Natural killer cell (primary cell): ENCODE results near the gene EXOC3L4. TPM values are rescaled to one million over a fixed set of nuclear protein-coding genes. Genes with fewer than 3 reads are reported as not detected.

Experiments used
- ATAC-seq, 3 donors: fragments of 150-1000 bp in 2 of 3; fragments of 200-7000 bp in 1 of 3; cut with Tn5 transposase; 1 replicate in 1 of 3; 2 replicates in 2 of 3; pipeline ENCODE4 v1.10.0; 2021; ENCODE audit warnings: mild to moderate bottlenecking in 2 of 3, moderate library complexity in 2 of 3
- DNase-seq, 2 donors: peaks; one replicate each; pipeline versions ENCODE4 v3.0.0 to v3.0.0-alpha.2; 2013 to 2021; ENCODE audit warnings: mixed read lengths in 1 of 2
- H3K27ac ChIP-seq: one replicate; pipeline ENCODE4 v1.5.1; 2013; ENCODE audit warnings: mild to moderate bottlenecking, low read length
- H3K27me3 ChIP-seq: one replicate; pipeline ENCODE4 v1.6.1; 2013; ENCODE audit warnings: low read length; ENCODE audit not compliant: control insufficient read depth, insufficient read depth
- H3K36me3 ChIP-seq: one replicate; pipeline ENCODE4 v1.6.1; 2013; ENCODE audit warnings: low read length; ENCODE audit not compliant: control insufficient read depth, insufficient read depth
- H3K4me1 ChIP-seq: one replicate; pipeline ENCODE4 v1.6.1; 2013; ENCODE audit warnings: low read length; ENCODE audit not compliant: control insufficient read depth, insufficient read depth
- H3K4me3 ChIP-seq: one replicate; pipeline ENCODE4 v1.5.1; 2013; ENCODE audit warnings: low read length
- H3K9me3 ChIP-seq: one replicate; pipeline ENCODE4 v1.6.1; 2013; ENCODE audit warnings: low read length; ENCODE audit not compliant: control insufficient read depth, insufficient read depth
- H3K27ac Mint-ChIP-seq, 2 donors: one replicate each; pipeline ENCODE4 v1.8.0; 2022; ENCODE audit warnings: mild to moderate bottlenecking in 2 of 2, mixed read lengths in 2 of 2, moderate library complexity in 1 of 2
- H3K27me3 Mint-ChIP-seq, 2 donors: one replicate each; pipeline ENCODE4 v1.8.0; 2022; ENCODE audit warnings: low read depth in 2 of 2, mixed read lengths in 2 of 2
- H3K36me3 Mint-ChIP-seq: one replicate; pipeline ENCODE4 v1.8.0; 2022; ENCODE audit warnings: mixed read lengths
- H3K4me1 Mint-ChIP-seq, 2 donors: one replicate each; pipeline ENCODE4 v1.8.0; 2022; ENCODE audit warnings: mixed read lengths in 2 of 2
- H3K4me3 Mint-ChIP-seq: one replicate; pipeline ENCODE4 v1.8.0; 2022; ENCODE audit warnings: mild to moderate bottlenecking, moderate library complexity, mixed read lengths
- H3K9me3 Mint-ChIP-seq, 2 donors: one replicate each; pipeline ENCODE4 v1.8.0; 2022; ENCODE audit warnings: mixed read lengths in 2 of 2
- WGBS: methylation state at CpG from one replicate; pipeline ENCODE4 v1.1.7; 2013; ENCODE audit warnings: missing lambda C conversion rate; ENCODE audit not compliant: insufficient coverage; 5-methylcytosine and 5-hydroxymethylcytosine counted together
- intact Hi-C: fragments of 100-400 bp; cut with micrococcal nuclease; formaldehyde crosslinking; loops from one replicate; pipeline ENCODE4 v1.14.2; 2022
- total RNA-seq, 4 donors: library from RNA; stranded (reverse); fragments of 120-200 nt in 1 of 4; gene quantifications; one replicate each; pipeline versions ENCODE4 v1.2.3 to v1.2.4, GENCODE V29; 2013 to 2022
- TF ChIP-seq, protein P1 (sequence below): fragments of 200-600 bp; IDR thresholded peaks from one replicate; pipeline ENCODE4 v1.8.0; 2022; ENCODE audit warnings: antibody characterized with exemption

Gene EXOC3L4
- total RNA-seq, 3 donors from 2014 or later (not counting 1 experiment from before 2014, with no cell fraction given): not detected

- Histone ChIP-seq H3K9me3 (no peaks in the 10 kb centered on the region), H3K27me3 (no peaks in the 10 kb centered on the region), H3K4me3 (no peak overlapping the region), H3K4me1 (peaks cover 4% of the 10 kb centered on the region), H3K27ac (no peak overlapping the region), H3K36me3 (no peaks in the 10 kb centered on the region)
- DNase-seq (no peak), ATAC-seq (no peak)
- no peak overlapping the region for H3K4me3 Mint-ChIP-seq
- no peaks in the 10 kb centered on the region for H3K36me3 Mint-ChIP-seq
- intact Hi-C loops: no loop called here
- H3K27me3 Mint-ChIP-seq: peaks cover 0 to 9% of the 10 kb centered on the region in 2 donors
- H3K9me3 Mint-ChIP-seq: no peaks in the 10 kb centered on the region
- 54% methylated on average over 1 of the region's 1 CpG for whole genome bisulfite sequencing
- no peaks in the 10 kb centered on the region for H3K4me1 Mint-ChIP-seq
- TF ChIP-seq, protein P1, sequence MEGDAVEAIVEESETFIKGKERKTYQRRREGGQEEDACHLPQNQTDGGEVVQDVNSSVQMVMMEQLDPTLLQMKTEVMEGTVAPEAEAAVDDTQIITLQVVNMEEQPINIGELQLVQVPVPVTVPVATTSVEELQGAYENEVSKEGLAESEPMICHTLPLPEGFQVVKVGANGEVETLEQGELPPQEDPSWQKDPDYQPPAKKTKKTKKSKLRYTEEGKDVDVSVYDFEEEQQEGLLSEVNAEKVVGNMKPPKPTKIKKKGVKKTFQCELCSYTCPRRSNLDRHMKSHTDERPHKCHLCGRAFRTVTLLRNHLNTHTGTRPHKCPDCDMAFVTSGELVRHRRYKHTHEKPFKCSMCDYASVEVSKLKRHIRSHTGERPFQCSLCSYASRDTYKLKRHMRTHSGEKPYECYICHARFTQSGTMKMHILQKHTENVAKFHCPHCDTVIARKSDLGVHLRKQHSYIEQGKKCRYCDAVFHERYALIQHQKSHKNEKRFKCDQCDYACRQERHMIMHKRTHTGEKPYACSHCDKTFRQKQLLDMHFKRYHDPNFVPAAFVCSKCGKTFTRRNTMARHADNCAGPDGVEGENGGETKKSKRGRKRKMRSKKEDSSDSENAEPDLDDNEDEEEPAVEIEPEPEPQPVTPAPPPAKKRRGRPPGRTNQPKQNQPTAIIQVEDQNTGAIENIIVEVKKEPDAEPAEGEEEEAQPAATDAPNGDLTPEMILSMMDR: no peak
- H3K27ac Mint-ChIP-seq: no peak overlapping the region
These were observed 64.2 kb downstream of the EXOC3L4 start for GRCh38 chr14:103158688-103159087.

Other genes with a start within 250 kb of the EXOC3L4 start
- gene AMN, start 172.1 kb upstream of the EXOC3L4 start, total RNA-seq: 1 to 10 TPM in 2 of 3 donors, under 1 TPM in 1; 0.24 to 2.4 (median 2.0) TPM
- 1 to 10 TPM in 2 of 3 donors, under 1 TPM in 1; 0.86 to 2.3 (median 2.0) TPM for gene CDC42BPB, start 37.2 kb upstream of the EXOC3L4 start, total RNA-seq
- not detected for gene LBHD2, start 10.5 kb upstream of the EXOC3L4 start, total RNA-seq
- gene TNFAIP2, start 28.7 kb downstream of the EXOC3L4 start, total RNA-seq: 10 to 100 TPM; 14.2 to 89.8 (median 50.1) TPM
- 100 to 1,000 TPM; 498 to 670 (median 594) TPM for gene EIF5, start 239.5 kb downstream of the EXOC3L4 start, total RNA-seq